Amniotic stem cell (primary cell): ENCODE measurements around the gene EZH2.

Experiments used
- DNase-seq: peaks from one replicate; lab custom pipeline; 2025; lab: John Stamatoyannopoulos, UW

The EZH2 gene

GRCh38 chr7:148806187-148806586, 77.9 kb downstream of the EZH2 start:
- DNase-seq, result no peak

- no peak for DNase-seq
Measured at GRCh38 chr7:148804343-148805235, 79.5 kb downstream of the EZH2 start.

- no peak for DNase-seq
Measured at GRCh38 chr7:148803094-148803493, 81.0 kb downstream of the EZH2 start.

GRCh38 chr7:148802101-148802493, 82.0 kb downstream of the EZH2 start:
- no peak for DNase-seq

- no peak for DNase-seq
Measured at GRCh38 chr7:148800677-148801076, 83.4 kb downstream of the EZH2 start.

- DNase-seq, result no peak
Measured at GRCh38 chr7:148799893-148800555, 84.1 kb downstream of the EZH2 start.

GRCh38 chr7:148796841-148797240, 87.2 kb downstream of the EZH2 start:
- DNase-seq, result no peak

- DNase-seq, result no peak
Measured at GRCh38 chr7:148794476-148794875, 89.6 kb downstream of the EZH2 start.

GRCh38 chr7:148793590-148793989, 90.5 kb downstream of the EZH2 start:
- DNase-seq, result no peak

- DNase-seq, result no peak
Measured at GRCh38 chr7:148791546-148791945, 92.5 kb downstream of the EZH2 start.

GRCh38 chr7:148790850-148791249, 93.2 kb downstream of the EZH2 start:
- DNase-seq, result no peak

GRCh38 chr7:148790131-148790726, 93.9 kb downstream of the EZH2 start:
- no peak for DNase-seq

GRCh38 chr7:148789220-148789619, 94.9 kb downstream of the EZH2 start:
- DNase-seq, result no peak

- DNase-seq, result no peak
Measured at GRCh38 chr7:148787571-148788295, 96.4 kb downstream of the EZH2 start.

- no peak for DNase-seq
Measured at GRCh38 chr7:148783801-148784527, 100.1 kb downstream of the EZH2 start.

GRCh38 chr7:148782757-148783456, 101.2 kb downstream of the EZH2 start:
- no peak for DNase-seq

GRCh38 chr7:148774471-148774870, 109.6 kb downstream of the EZH2 start:
- no peak for DNase-seq

GRCh38 chr7:148773334-148773733, 110.8 kb downstream of the EZH2 start:
- DNase-seq, result no peak

GRCh38 chr7:148772297-148773089, 111.6 kb downstream of the EZH2 start:
- peak; percentile 81 for DNase-seq

GRCh38 chr7:148770004-148770403, 114.1 kb downstream of the EZH2 start:
- no peak for DNase-seq
